Nephron progenitor cell (in vitro differentiated cells): ENCODE data around the gene RAB3GAP1.
"Not testable (repeated sequence)": the region's sequence is repeated elsewhere in the genome, so short reads cannot be mapped to it uniquely, and the experiment has no call there.

ENCODE experiments used
- DNase-seq: peaks from one replicate; pipeline ENCODE4 v3.0.0; 2021
- H3K27ac Mint-ChIP-seq: 2 replicates; pipeline ENCODE4 v1.8.0; 2021; ENCODE audit warnings: mild to moderate bottlenecking, moderate library complexity, mixed read lengths
- H3K27me3 Mint-ChIP-seq: 2 replicates; pipeline ENCODE4 v1.8.0; 2021; ENCODE audit warnings: mild to moderate bottlenecking, low read depth, mixed read lengths; ENCODE audit not compliant: poor library complexity
- H3K36me3 Mint-ChIP-seq: 2 replicates; pipeline ENCODE4 v1.8.0; 2021; ENCODE audit warnings: low read depth, mixed read lengths
- H3K4me1 Mint-ChIP-seq: 2 replicates; pipeline ENCODE4 v1.8.0; 2021; ENCODE audit warnings: mixed read lengths
- H3K4me3 Mint-ChIP-seq: 2 replicates; pipeline ENCODE4 v1.8.0; 2021; ENCODE audit warnings: mild to moderate bottlenecking, moderate library complexity, mixed read lengths
- H3K9me3 Mint-ChIP-seq: 2 replicates; pipeline ENCODE4 v1.8.0; 2021; ENCODE audit warnings: mild to moderate bottlenecking, moderate library complexity, mixed read lengths
- CTCF ChIP-seq: fragments of 200-600 bp; sonication (generic); IDR thresholded peaks from 2 replicates; pipeline ENCODE4 v1.5.0; 2021; ENCODE audit warnings: antibody characterized with exemption

Gene RAB3GAP1

DNA sequence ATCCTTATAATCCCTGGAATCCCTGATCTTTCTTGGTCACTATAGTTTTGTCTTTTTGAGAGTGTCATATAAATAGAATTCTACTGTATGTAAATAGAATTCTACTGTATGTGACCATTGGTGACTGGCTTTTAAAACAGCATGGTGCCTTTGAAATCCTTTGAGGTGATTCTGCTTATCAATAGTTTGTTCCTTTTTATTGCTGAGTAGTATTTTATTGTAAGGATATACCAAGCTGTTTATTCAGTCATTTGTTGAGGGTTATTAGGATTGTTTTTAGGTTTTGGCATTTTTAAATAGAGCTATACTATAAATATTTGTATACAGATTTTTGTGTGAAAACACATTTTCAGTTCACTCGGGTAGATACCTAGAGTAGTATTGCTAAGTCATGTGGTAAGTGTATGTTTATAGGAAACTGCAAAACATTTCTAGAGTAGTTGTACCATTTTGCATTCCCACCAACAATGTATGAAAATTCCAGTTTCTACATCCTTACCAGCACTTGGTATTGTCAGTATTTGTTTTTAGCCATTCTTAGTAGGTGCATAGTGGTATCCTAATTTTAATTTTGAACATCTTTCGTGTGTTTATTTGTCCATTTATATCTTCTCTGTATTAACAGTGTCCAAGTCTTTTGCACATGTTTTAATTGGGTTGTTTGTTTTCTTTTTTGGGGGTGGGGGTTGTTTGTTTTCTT lies 45.6 kb downstream of the RAB3GAP1 start:
- TF ChIP-seq CTCF: no peak
- no peak for DNase-seq
- no peaks in the 10 kb centered on the region for H3K27me3 Mint-ChIP-seq
- peaks cover 8% of the 10 kb centered on the region for H3K9me3 Mint-ChIP-seq
- H3K36me3 Mint-ChIP-seq: peaks cover 45% of the 10 kb centered on the region
- peak overlapping the region; percentile 10 for H3K27ac Mint-ChIP-seq
- H3K4me1 Mint-ChIP-seq: no peaks in the 10 kb centered on the region
- no peak overlapping the region for H3K4me3 Mint-ChIP-seq

DNA sequence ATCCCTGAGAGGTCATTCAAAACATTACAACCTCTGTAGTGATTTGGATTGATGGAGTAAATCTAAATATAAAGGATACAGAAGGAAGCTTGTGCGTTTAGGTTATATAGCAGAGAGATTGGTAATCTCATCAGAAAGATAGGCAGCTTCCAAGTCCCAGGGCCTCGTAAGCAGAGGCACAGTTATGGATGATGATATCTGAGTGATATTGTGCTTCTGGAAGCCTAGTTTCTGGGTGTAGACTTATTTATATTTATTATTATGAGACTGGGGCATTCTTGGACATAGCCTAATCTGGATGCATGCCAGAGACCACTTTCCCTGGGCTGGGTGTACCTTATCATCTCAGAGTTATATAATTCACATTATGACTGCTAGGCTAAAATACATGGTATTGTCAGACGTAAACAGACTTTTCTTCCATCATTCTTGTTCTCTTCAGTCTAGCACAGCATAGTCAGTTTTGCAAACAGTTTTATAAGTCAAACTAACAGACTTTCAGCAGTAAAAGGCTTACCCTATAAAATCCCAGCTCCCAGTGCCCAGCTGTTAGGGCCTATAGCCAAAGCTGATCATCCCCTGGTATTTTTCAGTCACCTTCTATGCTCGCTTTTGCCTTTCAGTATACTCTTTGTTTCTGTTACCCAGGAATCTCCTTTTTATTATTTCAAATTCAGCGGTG lies 47.9 kb downstream of the RAB3GAP1 start:
- Mint-ChIP-seq H3K4me1 (no peaks in the 10 kb centered on the region), H3K9me3 (peaks cover 25% of the 10 kb centered on the region), H3K27ac (peak overlapping the region; percentile 38), H3K36me3 (peaks cover 51% of the 10 kb centered on the region), H3K27me3 (no peaks in the 10 kb centered on the region), H3K4me3 (no peak overlapping the region)
- no peak for DNase-seq
- TF ChIP-seq CTCF: no peak

- Mint-ChIP-seq H3K9me3 (peaks cover 50% of the 10 kb centered on the region), H3K36me3 (peaks cover 66% of the 10 kb centered on the region), H3K27ac (no peak overlapping the region), H3K27me3 (no peaks in the 10 kb centered on the region), H3K4me3 (no peak overlapping the region), H3K4me1 (no peaks in the 10 kb centered on the region)
- TF ChIP-seq CTCF: no peak
- DNase-seq: no peak
Observed at GRCh38 chr2:135103843-135104242, 51.8 kb downstream of the RAB3GAP1 start.

- not testable (repeated sequence) for H3K4me3 Mint-ChIP-seq, H3K27ac Mint-ChIP-seq, H3K27me3 Mint-ChIP-seq, H3K4me1 Mint-ChIP-seq, DNase-seq
- Mint-ChIP-seq H3K36me3 (peaks cover 76% of the 10 kb centered on the region), H3K9me3 (peaks cover 50% of the 10 kb centered on the region)
Observed at GRCh38 chr2:135105513-135106316, 53.6 kb downstream of the RAB3GAP1 start.

DNA sequence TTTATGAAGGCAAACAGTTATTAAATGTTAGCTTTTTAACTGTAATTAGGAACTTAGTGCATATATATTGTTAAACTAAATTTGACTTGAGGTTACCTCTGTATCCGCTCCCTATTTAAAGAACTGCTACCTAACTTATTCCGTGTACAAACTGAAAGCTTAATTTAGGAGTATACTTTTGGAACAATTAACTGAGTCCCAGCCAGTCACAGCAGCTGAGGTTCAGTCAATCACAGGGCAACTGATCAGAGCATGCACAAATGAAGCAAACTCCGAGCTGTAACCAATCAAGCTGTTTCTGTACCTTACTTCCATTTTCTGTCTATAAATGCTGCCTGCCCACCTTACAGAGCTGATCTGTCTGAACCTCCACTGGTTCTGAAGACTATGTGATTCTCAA lies 61.2 kb downstream of the RAB3GAP1 start:
- H3K9me3 Mint-ChIP-seq: peaks cover 7% of the 10 kb centered on the region
- peak overlapping the region; percentile 87 for H3K27ac Mint-ChIP-seq
- H3K4me1 Mint-ChIP-seq: no peaks in the 10 kb centered on the region
- peaks cover 4% of the 10 kb centered on the region for H3K27me3 Mint-ChIP-seq
- peaks cover 36% of the 10 kb centered on the region for H3K36me3 Mint-ChIP-seq
- no peak overlapping the region for H3K4me3 Mint-ChIP-seq
- DNase-seq: no peak
- no peak for TF ChIP-seq CTCF

DNA sequence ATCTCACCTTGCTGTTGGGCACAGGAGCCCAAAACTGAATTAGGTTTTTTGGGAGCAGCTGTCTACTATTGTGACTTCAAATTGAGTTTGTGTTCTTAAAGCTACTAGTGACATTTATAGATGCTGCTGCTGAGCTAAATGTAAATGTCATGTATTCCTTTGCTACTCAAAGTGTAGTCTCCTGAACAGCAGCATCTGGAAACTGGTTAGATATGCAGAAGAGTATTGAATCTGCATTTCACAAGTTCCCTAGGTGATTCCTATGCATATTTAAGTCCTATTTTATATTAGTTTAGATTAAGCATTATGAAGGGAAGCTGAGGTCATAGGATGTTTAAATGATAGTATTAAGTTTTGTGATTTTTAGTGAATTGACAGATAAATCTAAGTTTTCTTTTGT lies 67.5 kb downstream of the RAB3GAP1 start:
- Mint-ChIP-seq H3K27ac (no peak overlapping the region), H3K9me3 (peaks cover 4% of the 10 kb centered on the region), H3K36me3 (peaks cover 26% of the 10 kb centered on the region), H3K4me3 (no peak overlapping the region), H3K27me3 (peaks cover 4% of the 10 kb centered on the region), H3K4me1 (no peaks in the 10 kb centered on the region)
- DNase-seq: no peak
- TF ChIP-seq CTCF: no peak
